Fibroblast of lung (primary cell): Measurements from ENCODE around the gene CDC42SE1.

Source experiments
- EZH2 ChIP-seq: IDR thresholded peaks from 2 replicates; pipeline ENCODE4 v1.5.1; 2012; ENCODE audit warnings: low read length, control low read depth, mild to moderate bottlenecking; ENCODE audit errors: missing control alignments
- TF ChIP-seq, protein P1 (sequence below), 2 donors: IDR thresholded peaks in 1 of 2; conservative IDR thresholded peaks in 1 of 2; 1 replicate in 1 of 2; 2 replicates in 1 of 2; pipeline ENCODE4 v1.5.1; 2011 to 2012; ENCODE audit warnings: low read length in 2 of 2, control low read depth in 1 of 2, inconsistent platforms in 1 of 2, low read depth in 1 of 2, mild to moderate bottlenecking in 1 of 2

DNA sequence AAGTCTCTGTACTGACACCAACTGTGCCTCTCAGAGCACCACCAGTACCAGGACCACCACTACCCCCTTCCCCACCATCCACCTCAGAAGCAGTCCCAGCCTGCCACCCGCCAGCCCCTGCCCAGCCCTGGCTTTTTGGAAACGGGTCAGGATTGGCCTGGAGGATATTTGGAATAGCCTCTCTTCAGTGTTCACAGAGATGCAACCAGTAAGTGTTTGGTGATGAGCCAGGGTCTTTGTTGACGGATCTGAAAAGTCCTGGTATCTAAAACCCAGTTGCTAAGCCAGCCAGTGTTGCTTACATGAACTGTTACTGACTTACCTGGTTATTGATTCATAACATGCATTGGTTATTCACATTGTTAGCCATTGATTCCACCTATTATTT lies 10.8 kb downstream of the CDC42SE1 start:
- TF ChIP-seq, protein P1, sequence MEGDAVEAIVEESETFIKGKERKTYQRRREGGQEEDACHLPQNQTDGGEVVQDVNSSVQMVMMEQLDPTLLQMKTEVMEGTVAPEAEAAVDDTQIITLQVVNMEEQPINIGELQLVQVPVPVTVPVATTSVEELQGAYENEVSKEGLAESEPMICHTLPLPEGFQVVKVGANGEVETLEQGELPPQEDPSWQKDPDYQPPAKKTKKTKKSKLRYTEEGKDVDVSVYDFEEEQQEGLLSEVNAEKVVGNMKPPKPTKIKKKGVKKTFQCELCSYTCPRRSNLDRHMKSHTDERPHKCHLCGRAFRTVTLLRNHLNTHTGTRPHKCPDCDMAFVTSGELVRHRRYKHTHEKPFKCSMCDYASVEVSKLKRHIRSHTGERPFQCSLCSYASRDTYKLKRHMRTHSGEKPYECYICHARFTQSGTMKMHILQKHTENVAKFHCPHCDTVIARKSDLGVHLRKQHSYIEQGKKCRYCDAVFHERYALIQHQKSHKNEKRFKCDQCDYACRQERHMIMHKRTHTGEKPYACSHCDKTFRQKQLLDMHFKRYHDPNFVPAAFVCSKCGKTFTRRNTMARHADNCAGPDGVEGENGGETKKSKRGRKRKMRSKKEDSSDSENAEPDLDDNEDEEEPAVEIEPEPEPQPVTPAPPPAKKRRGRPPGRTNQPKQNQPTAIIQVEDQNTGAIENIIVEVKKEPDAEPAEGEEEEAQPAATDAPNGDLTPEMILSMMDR (conservative IDR thresholded peaks at IDR 0.05 in 1 of 2, IDR thresholded peaks at IDR 0.05 in 1 of 2; ENCODE audit: low read depth in 1 of 2, low read length in 2 of 2) = no peak
- TF ChIP-seq EZH2 = no peak
